ENCODE results near the gene OCEL1. TPM values are rescaled to one million over a fixed set of nuclear protein-coding genes. Genes with fewer than 3 reads are reported as not detected.
A peak's percentile ranks its signal among the peaks of the same experiment; 100 is the strongest.

OCEL1 gene
- total RNA-seq, 2 experiments from 2014 or later: 10.2 to 29.5 TPM

DNA sequence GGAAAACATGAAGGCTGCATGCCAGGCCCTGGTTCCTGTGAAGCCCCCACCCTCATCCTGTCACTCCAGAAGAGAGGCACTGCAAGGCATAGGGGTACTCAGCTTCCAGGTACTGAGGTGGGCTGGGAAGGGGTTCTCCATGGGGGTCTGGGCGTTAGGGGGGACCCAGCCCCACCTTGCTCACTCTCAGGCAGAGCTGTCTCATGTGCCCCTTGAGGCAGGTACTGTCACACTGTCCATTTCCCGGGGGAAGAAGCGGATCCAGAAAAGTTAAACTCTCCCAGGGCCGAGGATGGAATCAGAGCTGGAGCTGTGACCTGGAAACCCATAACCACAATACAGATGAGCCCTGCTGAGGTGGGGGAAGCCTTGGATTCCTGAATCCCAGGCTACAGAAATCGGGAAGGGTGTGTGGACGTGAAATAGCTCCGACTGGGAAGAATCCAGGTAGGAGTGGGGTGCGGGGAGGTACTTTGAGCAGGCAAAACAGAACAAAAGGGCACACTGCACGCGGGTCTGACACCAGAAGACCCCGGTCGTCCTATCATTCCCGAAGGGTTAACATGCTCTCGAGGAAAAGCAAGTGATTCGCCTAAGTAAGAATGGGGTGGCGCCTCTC is 11.4 kb upstream of the OCEL1 start:
- Histone ChIP-seq H2AFZ (ENCODE audit: low read length) (peak overlapping the region; percentile 51; the same call in 1 of the 2 replicates), H3K36me3 (ENCODE audit: insufficient read depth, low read length) (peaks cover 52% of the 10 kb centered on the region), H3K4me3 (ENCODE audit: low read depth, low read length, poor library complexity, severe bottlenecking) (peak overlapping the region; percentile 78), H3K9me3 (ENCODE audit: low read length) (no peaks in the 10 kb centered on the region), H3K9me2 (ENCODE audit: insufficient read depth, low read length) (no peaks in the 10 kb centered on the region), H3K79me2 (ENCODE audit: insufficient read depth, low read depth, low read length) (no peaks in the 10 kb centered on the region), H3K27ac (ENCODE audit: low read depth, low read length, poor library complexity, severe bottlenecking) (peak overlapping the region; percentile 76), H4K20me1 (ENCODE audit: insufficient read depth, low read length) (no peaks in the 10 kb centered on the region), H3K4me1 (ENCODE audit: insufficient read depth, low read length, poor library complexity, severe bottlenecking) (peaks cover 34% of the 10 kb centered on the region), H3K4me2 (ENCODE audit: low read length) (peak overlapping the region; percentile 81)
- intact Hi-C loops (cut with micrococcal nuclease; ENCODE audit: unreplicated experiment): no loop called here
- TF ChIP-seq, protein P1, sequence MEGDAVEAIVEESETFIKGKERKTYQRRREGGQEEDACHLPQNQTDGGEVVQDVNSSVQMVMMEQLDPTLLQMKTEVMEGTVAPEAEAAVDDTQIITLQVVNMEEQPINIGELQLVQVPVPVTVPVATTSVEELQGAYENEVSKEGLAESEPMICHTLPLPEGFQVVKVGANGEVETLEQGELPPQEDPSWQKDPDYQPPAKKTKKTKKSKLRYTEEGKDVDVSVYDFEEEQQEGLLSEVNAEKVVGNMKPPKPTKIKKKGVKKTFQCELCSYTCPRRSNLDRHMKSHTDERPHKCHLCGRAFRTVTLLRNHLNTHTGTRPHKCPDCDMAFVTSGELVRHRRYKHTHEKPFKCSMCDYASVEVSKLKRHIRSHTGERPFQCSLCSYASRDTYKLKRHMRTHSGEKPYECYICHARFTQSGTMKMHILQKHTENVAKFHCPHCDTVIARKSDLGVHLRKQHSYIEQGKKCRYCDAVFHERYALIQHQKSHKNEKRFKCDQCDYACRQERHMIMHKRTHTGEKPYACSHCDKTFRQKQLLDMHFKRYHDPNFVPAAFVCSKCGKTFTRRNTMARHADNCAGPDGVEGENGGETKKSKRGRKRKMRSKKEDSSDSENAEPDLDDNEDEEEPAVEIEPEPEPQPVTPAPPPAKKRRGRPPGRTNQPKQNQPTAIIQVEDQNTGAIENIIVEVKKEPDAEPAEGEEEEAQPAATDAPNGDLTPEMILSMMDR (conservative IDR thresholded peaks at IDR 0.05; ENCODE audit: low read length): no peak
- TF ChIP-seq EZH2phosphoT487 (IDR thresholded peaks at IDR 0.05; ENCODE audit: borderline replicate concordance, low read depth, low read length): no peak
- ChIA-PET CTCF (ENCODE audit: unreplicated experiment) (interaction anchor here (1.0 to 1.2 kb wide), 3 partner anchors 11 to 32 kb away, joined by 3 read pairs; no protein-coding TSS in a partner anchor), POLR2A (interaction anchor here (0.5 to 1.3 kb wide), 2 partner anchors 52 to 170 kb away, joined by 3 to 8 read pairs; partner anchors contain the start of gene BABAM1)
- DNase-seq (ENCODE audit: low spot score): no peak
- TSS peak; percentile 97 for BruUV-seq (replicated peaks)

DNA sequence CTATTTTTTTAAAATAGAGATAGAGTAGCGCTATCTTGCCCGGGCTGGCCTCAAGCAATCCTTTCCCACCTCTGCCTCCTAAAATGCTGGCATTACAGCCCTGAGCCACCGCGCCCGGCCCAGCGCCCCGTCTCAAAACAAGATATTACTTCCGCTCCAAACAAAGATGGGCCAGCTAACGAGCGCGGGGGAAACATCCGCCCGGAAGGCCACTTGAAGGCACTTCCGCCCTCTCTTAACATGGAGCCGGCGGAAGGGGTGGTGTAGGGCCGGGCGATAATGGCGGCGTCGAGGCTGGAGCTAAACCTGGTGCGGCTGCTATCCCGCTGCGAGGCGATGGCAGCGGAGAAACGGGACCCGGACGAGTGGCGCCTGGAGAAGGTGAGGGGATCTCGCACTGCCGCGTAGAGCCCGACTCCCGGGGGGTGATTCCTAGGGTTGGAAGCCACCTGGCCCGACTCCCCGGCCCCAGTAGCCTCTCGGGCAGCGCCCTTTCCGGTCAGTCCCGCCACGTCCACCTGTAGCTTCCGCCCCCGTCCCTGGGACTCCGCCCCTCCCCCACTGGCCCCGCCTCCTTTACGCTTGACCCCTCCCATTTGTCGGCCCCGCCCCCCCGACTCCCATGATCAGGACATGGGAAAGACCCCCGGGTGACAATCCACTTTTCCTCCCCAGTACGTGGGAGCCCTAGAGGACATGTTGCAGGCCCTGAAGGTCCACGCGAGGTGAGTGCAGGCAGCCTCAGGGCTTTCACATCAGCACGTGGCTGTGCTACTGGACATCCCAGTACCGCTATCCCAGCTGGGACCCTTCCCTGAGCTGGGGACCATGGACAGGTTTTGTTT is 10.7 kb upstream of the OCEL1 start, which contains the start of gene USE1:
Gene USE1 (plus strand): TSS at position 231 of the 845 bp plus-strand sequence. CDS start 49 bp downstream, at position 280.
- peaks cover 26% of the 10 kb centered on the region for H3K4me1 ChIP-seq (ENCODE audit: insufficient read depth, low read length, poor library complexity, severe bottlenecking)
- peak within 1 kb of the TSS; percentile 51 for H2AFZ ChIP-seq (ENCODE audit: low read length)
- H3K79me2 ChIP-seq (ENCODE audit: insufficient read depth, low read depth, low read length): no peaks in the 10 kb centered on the region
- H3K4me2 ChIP-seq (ENCODE audit: low read length): peak within 1 kb of the TSS; percentile 81
- DNase-seq (ENCODE audit: low spot score): peak; percentile 95
- BruUV-seq (replicated peaks): no TSS peak
- peak within 1 kb of the TSS; percentile 78 for H3K4me3 ChIP-seq (ENCODE audit: low read depth, low read length, poor library complexity, severe bottlenecking)
- no peaks in the 10 kb centered on the region for H3K9me2 ChIP-seq (ENCODE audit: insufficient read depth, low read length)
- peak within 1 kb of the TSS; percentile 76 for H3K27ac ChIP-seq (ENCODE audit: low read depth, low read length, poor library complexity, severe bottlenecking)
- peaks cover 53% of the 10 kb centered on the region for H3K36me3 ChIP-seq (ENCODE audit: insufficient read depth, low read length)
- ChIA-PET CTCF (ENCODE audit: unreplicated experiment) (interaction anchor here (0.6 to 1.2 kb wide), 4 partner anchors 12 to 94 kb away, joined by 3 read pairs; partner anchors contain the start of gene DDA1), POLR2A (interaction anchor here (1.3 kb wide), 1 partner anchor 51 kb away, joined by 8 read pairs; the partner anchor contains the start of gene BABAM1)
- H3K9me3 ChIP-seq (ENCODE audit: low read length): no peaks in the 10 kb centered on the region
- H4K20me1 ChIP-seq (ENCODE audit: insufficient read depth, low read length): no peaks in the 10 kb centered on the region
- intact Hi-C loops (cut with micrococcal nuclease; ENCODE audit: unreplicated experiment): no loop called here
- TF ChIP-seq, protein P1 (conservative IDR thresholded peaks at IDR 0.05; ENCODE audit: low read length): no peak
- no peak for TF ChIP-seq EZH2phosphoT487 (IDR thresholded peaks at IDR 0.05; ENCODE audit: borderline replicate concordance, low read depth, low read length)

All from OCI-LY7 (cell line).